ENCODE data around the gene TTYH3.
"Not testable (repeated sequence)": the region's sequence is repeated elsewhere in the genome, so short reads cannot be mapped to it uniquely, and the experiment has no call there.

The TTYH3 gene

DNA sequence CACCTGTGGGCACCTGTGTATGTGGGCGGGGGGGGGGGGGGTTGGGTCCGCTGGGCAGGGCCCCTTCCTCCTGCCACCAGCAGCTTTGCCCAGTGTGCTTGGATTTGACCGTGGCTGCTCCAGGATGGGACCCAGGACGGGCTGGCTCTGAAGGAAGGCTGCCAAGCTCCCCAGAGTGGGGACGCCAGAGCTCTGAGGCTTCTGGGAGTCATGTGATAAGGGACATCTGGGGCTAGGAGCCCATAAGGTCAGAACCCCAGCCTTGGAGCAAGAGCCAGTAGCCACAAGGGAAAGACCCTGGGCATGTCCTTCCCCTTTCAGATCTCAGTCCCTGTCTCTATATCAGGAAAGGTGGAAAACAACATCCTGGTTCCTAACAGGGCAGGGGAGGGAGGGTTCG is 34.4 kb downstream of the TTYH3 start:
- no peak for DNase-seq

DNA sequence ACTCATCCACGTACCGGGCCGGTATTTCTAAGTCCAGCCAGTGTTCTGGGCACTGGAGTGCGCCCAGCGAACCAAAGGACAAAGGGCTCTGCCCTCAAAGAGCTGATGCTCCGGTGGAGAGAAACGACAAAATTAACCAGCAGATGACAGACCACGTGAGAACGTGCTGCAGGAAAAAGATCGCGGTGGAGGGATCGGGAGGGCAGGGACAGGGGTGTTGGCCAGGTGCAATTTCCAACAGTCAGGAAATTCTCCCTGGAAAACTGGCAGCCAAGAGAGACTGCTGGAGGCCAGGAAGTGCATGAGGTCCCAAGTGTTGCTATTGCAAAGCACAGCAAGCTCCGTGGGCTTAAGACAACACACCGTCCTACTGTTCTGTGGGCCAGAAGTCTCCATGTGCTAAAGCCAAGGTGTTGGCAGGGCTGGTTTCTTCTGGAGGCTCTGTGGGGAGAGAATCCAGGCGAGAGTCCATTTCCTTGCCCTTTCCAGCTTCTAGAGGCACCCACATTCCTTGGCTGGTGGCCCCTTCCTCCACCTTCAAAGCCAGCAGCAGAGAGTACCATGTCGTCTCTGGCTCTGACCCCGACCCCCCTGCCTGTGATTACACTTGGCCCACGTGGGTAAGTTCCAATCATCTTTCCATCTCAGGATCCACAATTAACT is 34.9 kb downstream of the TTYH3 start:
- no peak for DNase-seq

DNA sequence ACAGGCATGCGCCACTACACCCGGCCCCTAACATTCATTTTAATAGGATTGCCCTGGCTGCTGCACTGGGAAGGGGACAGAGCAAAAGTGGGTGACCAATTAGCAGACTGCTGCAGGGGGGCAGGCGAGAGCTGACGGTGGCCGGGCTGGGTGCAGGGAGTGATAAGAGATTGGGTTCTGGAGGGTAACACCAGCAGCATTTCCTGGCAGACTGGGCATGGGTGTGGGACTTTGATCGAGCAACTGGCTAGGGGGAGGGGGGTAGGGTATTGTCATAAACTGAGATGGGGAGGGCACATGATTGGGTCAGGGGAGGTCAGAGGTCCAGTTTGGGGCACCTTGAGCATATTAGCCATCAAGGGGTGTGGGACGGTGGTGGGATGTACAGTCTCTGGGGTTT is 36.1 kb downstream of the TTYH3 start:
- no peak for DNase-seq

DNA sequence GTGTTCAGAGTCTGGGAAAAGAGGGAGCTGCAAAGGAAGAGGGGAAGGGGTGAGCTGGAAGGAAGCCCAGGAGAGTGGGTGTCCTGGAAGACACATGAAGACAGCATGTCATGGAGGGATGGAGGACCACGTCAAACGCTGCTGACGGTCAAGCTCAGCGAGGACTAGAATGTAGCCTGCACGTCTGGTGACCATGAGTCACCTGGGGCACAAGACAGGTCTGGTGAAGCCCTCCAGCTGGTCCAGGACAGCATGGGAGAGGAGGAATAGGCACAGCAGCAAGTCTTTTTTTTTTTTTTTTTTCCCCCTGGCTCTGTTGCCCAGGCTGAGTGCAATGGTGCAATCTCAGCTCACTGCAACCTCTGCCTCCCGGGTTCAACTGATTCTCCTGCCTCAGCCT is 36.6 kb downstream of the TTYH3 start:
- DNase-seq, result no peak

DNA sequence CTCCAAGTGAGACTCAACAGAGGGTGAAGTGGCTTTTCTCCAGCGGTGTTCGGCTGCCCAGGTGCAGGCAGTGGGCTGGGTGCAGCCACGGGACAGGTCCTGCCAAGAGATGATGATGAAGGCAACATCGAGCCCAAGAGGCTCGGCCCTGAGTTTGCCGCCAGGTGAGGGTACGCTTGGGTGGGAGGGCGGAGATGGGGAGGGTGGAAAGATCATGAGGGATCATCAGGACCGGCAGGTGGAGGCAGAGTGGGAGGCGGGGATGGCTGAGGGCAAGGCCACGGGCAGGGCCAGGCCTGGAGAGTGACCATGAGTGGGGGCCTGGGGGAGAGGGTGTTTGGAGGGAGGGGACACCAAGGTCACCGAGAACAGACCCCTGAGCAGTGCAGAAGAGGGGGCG is 38.4 kb downstream of the TTYH3 start:
- no peak for DNase-seq

DNA sequence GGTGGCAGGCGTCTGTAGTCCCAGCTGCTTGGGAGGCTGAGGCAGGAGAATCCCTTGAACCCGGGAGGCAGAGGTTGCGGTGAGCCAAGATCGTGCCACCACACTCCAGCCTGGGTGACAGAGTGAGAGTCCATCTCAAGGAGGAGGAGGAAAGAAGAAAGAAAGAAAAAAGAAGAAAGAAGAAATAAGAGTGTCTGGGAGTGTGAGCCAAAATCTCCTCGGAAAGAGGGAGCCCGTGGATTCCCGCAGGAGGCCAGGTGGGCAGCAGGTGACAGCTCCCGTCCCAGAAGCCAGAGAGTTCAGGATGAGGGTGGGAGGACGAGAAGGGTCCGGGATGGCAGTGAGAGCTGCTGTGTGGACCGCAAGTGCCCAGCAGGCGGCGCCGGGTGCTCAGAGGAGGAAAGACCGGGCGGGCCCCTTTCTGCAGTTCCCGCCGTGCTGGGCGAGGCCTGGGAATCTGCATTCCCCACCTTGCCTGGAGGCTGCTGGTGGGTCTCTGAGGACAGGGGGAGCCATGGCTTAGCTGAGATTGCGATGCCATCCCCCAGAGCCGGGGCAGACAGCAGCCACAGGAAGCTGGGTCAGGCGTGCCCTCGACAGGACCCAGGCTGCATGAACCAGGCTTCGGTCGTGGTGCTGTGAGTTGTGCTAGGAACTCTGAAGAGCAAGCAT is 39.1 kb downstream of the TTYH3 start:
- peak; percentile 46 for DNase-seq

DNA sequence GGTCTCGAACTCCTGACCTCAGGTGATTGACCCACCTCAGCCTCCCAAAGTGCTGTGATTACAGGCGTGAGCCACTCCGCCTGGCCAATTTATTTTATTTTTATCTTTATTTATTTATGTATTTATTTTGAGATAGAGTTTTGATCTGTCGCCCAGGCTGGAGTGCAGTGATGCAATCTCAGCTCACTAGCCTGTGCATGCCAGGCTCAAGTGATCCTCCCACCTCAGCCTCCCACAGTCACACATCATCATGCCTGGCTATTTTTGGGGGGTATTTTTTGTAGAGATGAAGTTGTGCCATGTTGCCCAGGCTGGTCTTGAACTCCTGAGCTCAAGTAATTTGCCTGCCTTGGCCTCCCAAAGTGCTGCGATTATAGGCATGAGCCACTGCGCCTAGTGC is 41.4 kb downstream of the TTYH3 start:
- DNase-seq, result not testable (repeated sequence)

DNA sequence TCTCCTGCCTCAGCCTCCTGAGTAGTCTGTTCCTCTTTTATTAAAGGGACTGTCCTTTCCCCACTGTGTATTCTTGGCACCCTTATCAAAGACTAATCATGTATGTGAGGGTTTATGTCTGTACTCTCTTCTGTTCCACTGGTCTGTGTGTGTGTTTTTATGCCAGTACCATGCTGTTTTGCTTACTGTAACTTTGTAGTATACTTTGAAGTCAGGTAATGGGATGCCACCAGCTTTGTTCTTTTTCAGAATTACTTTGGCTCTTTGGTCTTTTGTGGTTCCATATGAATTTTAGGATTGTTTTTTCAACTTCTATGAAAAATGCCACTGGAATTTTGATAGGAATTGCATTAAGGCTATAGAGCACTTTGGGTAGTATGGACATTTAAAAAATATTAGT is 42.1 kb downstream of the TTYH3 start:
- DNase-seq, result no peak

DNA sequence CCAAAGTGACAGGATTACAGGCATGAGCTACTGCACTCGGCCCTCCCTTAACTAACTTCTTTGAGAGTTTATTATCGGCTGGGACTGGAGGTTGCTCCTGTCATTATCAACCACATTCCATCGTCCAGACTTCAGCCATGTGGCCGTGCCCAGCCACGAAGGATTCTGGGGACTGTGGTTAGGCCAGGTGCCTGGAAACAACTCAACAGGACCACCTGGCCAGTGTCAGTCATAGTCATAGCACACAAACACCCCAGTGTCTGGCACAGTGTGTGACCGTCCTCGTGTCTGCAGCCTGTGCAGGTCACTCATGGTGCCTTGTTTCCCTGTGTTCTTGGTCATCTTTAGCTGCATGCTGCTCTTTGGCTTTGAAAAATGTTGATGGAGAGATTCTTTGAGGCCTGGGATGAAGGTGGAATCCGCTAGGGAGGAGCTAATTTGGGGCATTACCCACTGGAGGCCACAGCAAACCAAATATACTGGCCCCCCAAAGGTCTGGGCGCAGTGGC is 43.5 kb downstream of the TTYH3 start:
- no peak for DNase-seq

DNA sequence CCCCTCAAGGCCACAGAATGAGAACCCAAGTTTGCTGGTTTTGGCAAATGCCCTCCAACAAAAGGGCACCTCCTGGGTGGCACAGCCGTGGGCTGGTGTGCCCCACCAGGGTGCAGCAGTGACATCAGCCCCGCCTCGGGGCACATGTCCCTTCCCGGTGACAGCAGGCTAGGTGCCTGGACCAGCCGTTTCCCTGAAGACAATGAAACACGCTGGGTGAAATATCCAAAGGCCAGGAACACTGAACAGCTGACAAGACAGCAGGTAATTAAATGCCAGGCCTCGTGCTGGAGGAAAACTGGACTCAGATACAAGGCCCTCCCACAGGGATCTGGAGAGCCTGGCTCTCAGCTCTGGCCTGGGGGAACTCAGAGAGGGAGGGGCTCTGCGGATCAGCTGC is 44.8 kb downstream of the TTYH3 start:
- not testable (repeated sequence) for DNase-seq

DNA sequence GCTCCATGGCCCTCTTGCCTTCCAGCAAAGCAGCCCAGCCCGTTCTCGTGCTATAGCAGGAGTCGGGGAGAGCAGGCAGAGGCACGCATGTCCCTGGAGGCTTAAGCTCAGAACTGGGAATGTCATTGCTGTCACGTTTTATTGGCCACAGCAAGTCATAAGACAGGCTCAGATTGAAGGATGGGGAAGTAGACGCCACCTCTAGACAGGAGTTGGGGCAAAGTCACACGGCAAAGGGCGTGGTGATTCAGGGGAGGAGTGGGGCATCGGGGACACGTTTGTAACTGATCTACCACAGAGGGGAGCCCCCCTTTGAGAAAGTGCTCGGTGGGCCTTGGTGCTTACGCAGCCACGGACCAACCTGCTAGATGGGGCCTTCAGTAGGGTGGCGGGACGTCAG is 46.7 kb downstream of the TTYH3 start:
- DNase-seq, result not testable (repeated sequence)

DNA sequence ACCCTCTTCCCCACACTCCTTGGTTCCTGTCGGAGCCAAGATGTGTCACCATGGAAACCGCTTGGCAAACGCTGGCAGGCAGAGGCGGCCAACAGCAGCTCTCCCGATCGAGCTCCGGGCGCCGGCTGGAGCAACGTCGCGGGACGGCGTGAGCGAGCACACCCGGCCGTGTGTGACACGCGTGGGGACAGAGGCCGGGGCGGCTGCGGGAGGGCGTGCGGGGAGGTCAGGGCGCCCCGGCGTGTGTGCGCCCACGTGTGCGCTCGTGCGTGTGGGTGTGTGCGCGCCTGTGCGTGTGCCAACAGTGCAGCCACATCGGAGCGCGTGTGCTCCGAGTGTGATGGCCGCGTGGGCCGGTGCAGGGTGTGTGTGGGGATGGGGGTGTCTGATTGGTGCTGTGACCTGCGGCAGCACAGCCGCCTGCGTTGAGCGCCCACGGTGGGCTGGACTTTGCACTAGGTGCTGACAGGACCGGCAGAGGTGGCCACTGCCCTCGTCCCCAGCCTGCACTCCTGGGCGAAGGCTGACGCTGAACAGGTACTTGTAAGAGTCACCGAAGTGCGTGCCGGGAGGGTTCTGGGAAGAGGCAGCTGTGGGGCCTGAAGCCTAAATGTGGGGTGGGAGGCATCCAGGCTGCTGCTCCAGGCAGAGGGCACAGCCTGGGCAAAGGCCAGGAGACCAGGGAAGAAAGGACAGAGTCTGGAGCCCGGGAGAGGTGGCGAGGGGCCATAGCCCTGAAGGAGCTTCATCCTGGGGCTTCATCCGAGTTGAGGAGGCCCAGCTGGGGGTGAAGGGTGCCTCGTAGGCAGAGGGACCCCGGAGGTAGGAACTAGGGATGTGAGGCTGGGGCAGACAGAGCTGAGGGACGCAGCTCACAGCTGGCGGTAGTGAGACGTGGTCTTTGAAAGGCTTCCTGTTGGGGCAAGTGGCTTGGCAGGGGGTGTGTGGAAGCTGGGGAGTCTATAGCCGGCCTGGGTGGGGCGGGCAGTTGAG is 47.6 kb downstream of the TTYH3 start:
- DNase-seq, result not testable (repeated sequence)

DNA sequence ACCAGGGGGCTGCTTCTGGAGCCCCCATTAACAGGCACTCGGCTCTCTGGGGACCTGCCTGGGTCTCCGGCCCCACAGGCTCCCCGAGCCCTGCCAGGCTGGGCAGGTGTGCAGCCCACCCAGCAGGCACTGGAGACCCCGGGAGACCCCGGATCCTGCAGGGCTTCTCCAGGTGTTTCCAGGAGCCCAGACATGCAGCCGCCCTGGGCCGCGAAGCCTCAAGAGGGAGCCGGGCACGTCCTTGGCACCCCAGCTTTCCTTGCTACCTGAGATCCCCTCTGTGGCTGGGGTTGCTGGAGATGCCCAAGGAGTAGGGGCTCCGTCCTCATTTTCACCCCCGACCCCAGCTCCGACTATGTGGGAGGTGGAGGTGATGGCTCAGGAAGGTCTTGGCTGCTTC is 48.5 kb downstream of the TTYH3 start:
- no peak for DNase-seq

DNA sequence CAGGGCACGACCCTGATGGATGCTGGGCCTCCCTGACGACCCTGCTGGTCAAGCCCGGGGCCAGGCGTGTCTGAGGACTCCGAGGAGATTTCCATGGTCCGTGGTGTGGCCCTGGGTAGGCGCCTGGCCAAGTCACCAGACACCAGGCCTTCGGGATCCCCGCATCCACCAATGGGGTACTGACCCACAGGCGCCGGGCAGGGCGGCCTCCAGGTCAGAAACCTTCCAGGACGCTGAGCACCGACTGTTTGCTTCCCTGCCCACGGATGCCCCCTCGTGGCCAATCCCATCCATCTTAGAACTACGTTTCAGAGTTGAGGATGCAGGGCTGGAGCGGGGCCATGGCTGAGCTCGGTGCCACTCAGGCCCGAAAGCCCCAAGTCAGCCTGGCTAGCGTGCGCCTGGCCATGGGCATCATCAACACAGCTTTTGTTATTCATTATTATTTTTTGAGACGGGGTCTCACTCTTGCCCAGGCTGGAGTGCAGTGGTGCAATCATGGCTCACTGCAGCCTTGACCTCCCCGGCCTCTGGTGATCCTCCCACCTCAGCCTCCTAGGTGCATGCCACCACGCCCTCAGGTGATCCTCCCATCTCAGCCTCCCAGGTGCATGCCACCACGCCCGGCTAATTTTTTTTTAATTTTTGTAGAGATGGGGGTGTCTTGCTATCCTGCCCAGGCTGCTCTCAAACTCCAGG is 49.2 kb downstream of the TTYH3 start:
- no peak for DNase-seq

DNA sequence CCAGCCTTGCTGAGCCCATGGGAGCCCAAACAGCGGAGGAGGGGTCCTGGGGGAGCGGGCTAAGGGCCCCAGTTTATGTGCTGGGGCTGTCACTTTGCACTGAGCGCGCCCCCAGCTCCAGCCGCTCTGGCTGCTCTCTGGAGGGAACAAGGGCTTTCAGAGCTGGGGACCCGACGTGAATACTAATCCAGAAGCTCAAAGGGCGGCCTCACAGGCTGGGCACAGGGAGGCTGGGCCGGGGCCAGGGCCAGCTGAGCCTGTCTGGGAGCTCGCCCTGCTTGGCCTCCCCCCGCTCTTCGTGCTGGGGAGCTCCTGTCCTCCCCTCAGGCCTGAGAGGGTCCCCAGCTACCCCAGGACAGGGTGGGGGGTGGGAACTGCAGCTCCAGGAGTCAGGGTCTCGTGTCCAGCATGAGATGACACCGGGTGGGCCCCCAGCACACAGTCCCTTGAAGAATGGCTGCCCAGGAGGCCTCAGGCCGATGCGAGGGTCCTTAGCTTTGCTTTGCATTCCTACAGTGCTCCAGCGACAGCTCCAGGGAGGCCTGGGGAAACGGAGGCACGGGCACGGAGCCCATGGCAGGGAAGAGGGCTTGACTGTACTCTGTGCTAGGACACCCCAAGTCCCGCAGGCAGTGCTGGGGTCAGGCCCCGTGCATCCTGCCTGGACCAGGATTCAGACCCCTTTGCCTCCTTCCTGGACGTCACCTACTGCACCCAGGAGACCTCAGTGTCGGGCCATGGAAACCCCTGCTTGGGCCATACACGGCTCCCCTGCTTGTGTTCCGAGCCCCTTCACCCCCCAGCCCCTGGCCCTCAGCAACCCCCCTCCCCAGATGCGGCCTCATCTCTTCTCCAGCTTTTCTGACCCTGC is 50.4 kb downstream of the TTYH3 start:
- DNase-seq, result no peak

DNA sequence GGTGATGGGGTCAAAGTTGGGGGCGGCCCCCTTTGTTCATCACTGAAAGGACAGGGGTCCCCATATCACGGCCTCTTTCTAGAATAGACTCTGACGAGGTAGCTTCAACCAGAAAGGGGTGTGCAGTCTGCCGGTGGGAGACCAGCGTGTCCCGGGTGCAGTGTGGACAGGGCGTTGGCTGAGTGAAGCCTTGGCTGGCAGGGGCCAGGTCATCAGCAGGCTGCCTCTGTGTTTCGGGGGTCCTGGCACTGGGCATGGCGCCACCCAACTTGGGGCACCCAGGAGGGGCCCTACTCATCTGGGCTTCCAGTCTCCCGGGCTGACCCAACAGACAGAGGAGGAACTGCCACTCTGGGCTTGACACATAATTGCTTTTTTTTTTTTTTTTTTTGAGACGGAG is 52.7 kb downstream of the TTYH3 start:
- DNase-seq, result no peak

DNA sequence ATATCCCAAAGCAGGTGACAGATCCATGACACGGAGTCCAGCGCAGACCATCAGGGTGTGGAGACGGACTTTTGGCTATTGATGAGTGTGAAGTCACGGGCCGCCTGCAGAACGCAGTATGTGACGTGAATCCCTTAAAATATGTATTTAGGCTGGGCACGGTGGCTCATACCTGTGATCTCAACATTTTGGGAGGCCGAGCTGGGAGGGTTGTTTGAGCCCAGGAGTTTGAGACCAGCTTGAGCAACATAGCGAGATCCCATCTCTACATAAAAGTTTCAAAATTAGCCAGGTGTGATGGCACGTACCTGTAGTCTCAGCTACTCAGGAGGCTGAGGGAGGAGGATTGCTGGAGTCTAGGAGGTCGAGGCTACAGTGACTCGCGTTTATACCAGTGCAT is 54.3 kb downstream of the TTYH3 start:
- no peak for DNase-seq

DNA sequence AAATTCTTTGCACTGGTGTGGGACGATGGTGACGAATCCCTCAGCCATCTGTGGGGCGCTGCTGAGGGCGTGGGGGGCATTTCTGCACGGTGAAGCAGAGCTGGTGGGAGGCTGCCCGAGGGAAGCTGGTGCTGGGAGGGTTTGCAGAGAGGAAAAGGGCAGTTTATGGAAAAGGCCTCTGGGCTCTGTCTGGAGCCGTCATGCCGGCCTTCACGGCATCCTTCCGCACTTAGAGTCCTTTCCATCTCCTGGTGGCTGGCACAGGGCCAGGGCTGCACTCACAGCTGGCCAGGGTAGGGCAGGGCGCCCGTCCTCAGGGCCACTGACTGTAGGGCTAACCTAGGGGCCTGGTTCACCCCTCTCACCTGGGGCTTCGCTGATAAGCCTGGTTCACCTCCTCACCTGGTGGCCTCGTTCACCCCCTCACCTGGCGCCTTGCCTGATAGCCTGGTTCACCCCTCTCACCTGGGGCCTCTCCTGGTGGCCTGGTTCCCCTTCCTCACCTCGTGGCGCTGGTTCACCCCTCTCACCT is 55.6 kb downstream of the TTYH3 start:
- no peak for DNase-seq

DNA sequence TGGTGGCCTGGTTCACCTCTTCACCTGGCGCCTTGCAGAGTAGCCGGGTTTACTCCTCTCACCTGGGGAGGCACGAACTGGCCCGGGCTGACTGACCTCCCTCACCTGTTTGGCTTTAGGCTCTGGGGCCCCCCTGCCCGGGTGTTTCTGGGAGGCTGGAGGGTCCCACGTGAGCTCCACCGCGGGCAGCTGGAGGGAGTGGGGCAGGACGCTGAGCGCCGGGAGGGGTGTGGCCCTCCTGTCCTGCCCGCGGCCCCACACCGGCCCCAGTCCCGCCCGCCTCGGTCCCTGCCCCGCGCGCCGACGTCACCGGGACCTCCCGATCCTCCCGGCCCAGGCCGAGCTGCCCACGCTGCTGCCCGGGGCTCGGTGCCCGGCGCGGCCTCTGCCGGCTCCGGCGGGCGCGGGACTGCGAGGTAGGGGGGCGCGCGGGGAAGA is 56.1 kb downstream of the TTYH3 start, which contains the start of gene AMZ1:
Gene AMZ1, plus strand, starts transcription at position 322 of the 438 bp plus-strand sequence. CDS start 12,250 bp downstream, outside the sequence.
- DNase-seq, result no peak

DNA sequence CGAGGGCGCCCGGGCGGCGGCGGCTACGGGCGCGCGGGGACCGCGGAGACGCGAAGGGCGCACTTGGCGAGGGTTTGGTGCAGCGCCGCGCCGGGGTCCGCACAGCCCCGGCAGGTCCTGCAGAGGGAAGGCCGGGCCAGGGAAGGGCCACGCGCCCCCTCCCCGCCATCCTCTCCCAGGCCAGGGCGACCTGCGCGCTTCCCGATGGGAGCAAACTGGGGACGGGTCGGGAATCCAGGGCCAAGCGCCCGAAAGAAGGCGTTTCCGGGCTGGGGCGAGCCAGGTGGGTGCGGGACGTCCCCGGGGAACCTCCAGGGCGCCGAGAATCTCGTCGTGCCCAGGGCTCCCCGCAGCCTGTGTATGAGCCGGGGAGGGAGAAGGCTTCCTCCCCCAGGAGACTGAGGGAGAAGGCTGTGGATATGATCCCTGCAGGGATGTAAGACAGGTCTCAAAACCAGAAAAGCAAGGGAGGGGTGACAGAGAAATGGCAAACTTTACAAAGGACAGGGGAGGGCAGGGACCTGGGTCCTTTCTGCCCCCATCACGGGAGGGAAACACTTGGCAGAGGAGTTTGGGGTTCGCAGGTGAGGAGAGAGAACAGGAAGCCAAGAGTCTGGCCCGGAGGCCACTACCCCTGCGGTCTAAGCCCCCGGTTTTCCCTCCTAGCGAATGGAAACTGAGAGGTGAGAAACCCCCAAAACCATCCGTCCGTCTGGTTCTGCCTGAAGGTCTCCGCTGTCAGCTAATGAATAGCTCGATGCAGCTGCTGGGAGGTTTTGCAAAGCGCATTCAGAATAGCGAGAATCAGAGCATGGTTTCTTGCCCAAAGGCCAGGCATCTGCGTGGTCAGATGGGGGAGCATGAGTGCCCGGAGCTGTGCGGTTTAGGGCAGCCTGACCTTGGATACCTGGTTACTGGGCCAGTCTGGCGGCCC is 56.9 kb downstream of the TTYH3 start:
- no peak for DNase-seq
